GM12878 (cell line): ENCODE results near the gene SLC7A10. TPM values are rescaled to one million over a fixed set of nuclear protein-coding genes. Genes with fewer than 3 reads are reported as not detected.

Experiments used
- ATAC-seq: fragments of 200-7000 bp; cut with Tn5 transposase; 3 replicates; pipeline ENCODE4 v1.9.1; 2020; ENCODE audit warnings: mild to moderate bottlenecking, moderate library complexity
- BruUV-seq: library from RNA; stranded (reverse); fragments of 400-500 nt; replicated peaks from 2 replicates; lab custom pipeline; 2021; lab: Mats Ljungman, UMichigan
- CTCF ChIA-PET: fragments of 300-600 bp; sonication (Branson Sonifier 250); formaldehyde crosslinking; extraction: SDS; loops from one replicate; lab custom pipeline; 2021; ENCODE audit warnings: inconsistent platforms; lab: Yijun Ruan, JAX
- POLR2A ChIA-PET: fragments of 350-600 bp; formaldehyde crosslinking; extraction: SDS; loops from one replicate; lab custom pipeline; 2021; ENCODE audit warnings: inconsistent platforms; lab: Charles Lee
- RAD21 ChIA-PET: fragments of 300-600 bp; sonication (Branson Sonifier 250); formaldehyde crosslinking; loops from one replicate; lab custom pipeline; 2023; ENCODE audit warnings: antibody characterized with exemption; ENCODE audit not compliant: unreplicated experiment; lab: Charles Lee
- SMC1A ChIA-PET: fragments of 300-600 bp; sonication (Branson Sonifier 250); formaldehyde crosslinking; loops from one replicate; lab custom pipeline; 2023; ENCODE audit not compliant: unreplicated experiment, uncharacterized antibody; lab: Charles Lee
- DNase-seq: peaks from one replicate; pipeline ENCODE4 v3.0.0-alpha.2; 2011; ENCODE audit warnings: low read depth, low spot score
- FAIRE-seq: peaks from 3 replicates; lab custom pipeline; 2011; peaks lifted over from hg19 to GRCh38; lab: Jason Lieb, UNC
- H2AFZ ChIP-seq: 2 replicates; pipeline ENCODE4 v1.6.0; 2011; ENCODE audit warnings: low read depth, low read length, control low read depth; ENCODE audit not compliant: control insufficient read depth
- H3K27ac ChIP-seq: 2 replicates; pipeline ENCODE4 v1.5.1; 2011; ENCODE audit warnings: control low read depth; ENCODE audit not compliant: control insufficient read depth, insufficient read depth
- H3K27me3 ChIP-seq, 2 experiments: replicated peaks in 1 of 2; 2 replicates each; pipeline versions ENCODE4 v1.6.0 to v1.6.1; 2011; ENCODE audit warnings: low read length in 1 of 2; ENCODE audit not compliant: control insufficient read depth in 2 of 2, insufficient read depth in 2 of 2
- H3K36me3 ChIP-seq, 2 experiments: 2 replicates each; pipeline ENCODE4 v1.5.1; 2011; ENCODE audit warnings: low read length in 1 of 2; ENCODE audit not compliant: control insufficient read depth in 2 of 2, insufficient read depth in 2 of 2
- H3K4me1 ChIP-seq: 2 replicates; pipeline ENCODE4 v1.6.1; 2011; ENCODE audit warnings: mild to moderate bottlenecking, low read length, moderate library complexity, mixed read lengths; ENCODE audit not compliant: control insufficient read depth, insufficient read depth
- H3K4me2 ChIP-seq: 2 replicates; pipeline ENCODE4 v1.6.0; 2011; ENCODE audit warnings: control low read depth; ENCODE audit not compliant: control insufficient read depth, insufficient read depth
- H3K4me3 ChIP-seq: fragments of 200-600 bp; sonication (generic); 2 replicates; pipeline ENCODE4 v1.5.1; 2016
- H3K79me2 ChIP-seq: 2 replicates; pipeline ENCODE4 v1.6.0; 2011; ENCODE audit warnings: low read length; ENCODE audit not compliant: control insufficient read depth, insufficient read depth
- H3K9ac ChIP-seq: 2 replicates; pipeline ENCODE4 v1.8.0; 2011; ENCODE audit warnings: low read length, control low read depth, mixed read lengths; ENCODE audit not compliant: control insufficient read depth, insufficient read depth
- H3K9me3 ChIP-seq: replicated peaks from 3 replicates; pipeline ENCODE4 v1.5.1; 2011; ENCODE audit warnings: mild to moderate bottlenecking, low read length; ENCODE audit not compliant: control insufficient read depth, insufficient read depth
- H4K20me1 ChIP-seq: 2 replicates; pipeline ENCODE4 v1.6.0; 2011; ENCODE audit not compliant: control insufficient read depth, insufficient read depth
- IKZF2 ChIP-seq, 2 experiments: fragments of 450-650 bp; IDR thresholded peaks; 2 replicates each; pipeline ENCODE4 v1.6.1; 2017; ENCODE audit warnings: mild to moderate bottlenecking in 2 of 2, moderate library complexity in 2 of 2
- NBN ChIP-seq: fragments of 450-650 bp; IDR thresholded peaks from 2 replicates; pipeline ENCODE4 v1.6.1; 2016
- POLR2AphosphoS2 ChIP-seq: IDR thresholded peaks from 2 replicates; pipeline ENCODE4 v1.6.1; 2011; ENCODE audit warnings: low read depth, mild to moderate bottlenecking, low read length, improper control_type of control experiment, moderate library complexity
- STAT3 ChIP-seq: IDR thresholded peaks from 2 replicates; pipeline ENCODE4 v1.6.1; 2011; ENCODE audit warnings: low read depth, low read length, improper control_type of control experiment
- TAF1 ChIP-seq: IDR thresholded peaks from 2 replicates; pipeline ENCODE4 v1.6.1; 2011; ENCODE audit warnings: mild to moderate bottlenecking, low read depth, low read length, borderline replicate concordance
- ZBED1 ChIP-seq: IDR thresholded peaks from 2 replicates; pipeline ENCODE4 v1.6.1; 2016; ENCODE audit warnings: borderline replicate concordance
- WGBS: methylation state at CpG from one replicate; pipeline ENCODE4 v1.1.6; 2016; ENCODE audit warnings: low lambda C conversion rate; ENCODE audit not compliant: insufficient replicate concordance, insufficient coverage; ENCODE audit errors: missing lambda C conversion rate; 5-methylcytosine and 5-hydroxymethylcytosine counted together
- in situ Hi-C: fragments of 300-500 bp; cut with MboI; formaldehyde crosslinking; loops from 9 replicates; pipeline ENCODE4 v1.14.3; 2018; ENCODE audit warnings: mixed read lengths
- intact Hi-C: fragments of 100-400 bp; cut with micrococcal nuclease; formaldehyde crosslinking; loops from one replicate; pipeline ENCODE4 v1.14.2; 2022; ENCODE audit not compliant: unreplicated experiment
- polyA plus RNA-seq, 11 experiments: library from polyadenylated mRNA; depleted of rRNA in 4 of 11; unstranded in 6 of 11; stranded (reverse) in 5 of 11; fragments of >200 nt; fragmentation: Nextera tagmentation in 4 of 11; fragmentation: Illumina TruSeq in 1 of 11; extraction: Ambion mirVana in 4 of 11; extraction: Trizol in 1 of 11; gene quantifications; 1 replicate in 1 of 11; 2 replicates in 10 of 11; pipeline versions ENCODE4 v1.2.1 to v1.2.3, GENCODE V29; 2011 to 2016; ENCODE audit warnings: inconsistent platforms in 2 of 11, missing spikeins in 2 of 11, low read depth in 1 of 11
- total RNA-seq, 4 experiments: library from RNA; depleted of rRNA in 3 of 4; stranded (reverse); fragments of >200 nt in 3 of 4; fragmentation: Illumina TruSeq in 1 of 4; extraction: Trizol in 1 of 4; gene quantifications; 2 replicates each; pipeline versions ENCODE4 v1.2.1 to v1.2.3, GENCODE V29; 2013 to 2021
- TF ChIP-seq, protein P1 (sequence below): fragments of 450-650 bp; formaldehyde crosslinking; IDR thresholded peaks from 2 replicates; pipeline ENCODE4 v1.5.0; 2022; ENCODE audit warnings: mild to moderate bottlenecking, missing genetic modification characterization
- TF ChIP-seq, protein P2 (sequence below): fragments of 450-650 bp; IDR thresholded peaks from 2 replicates; pipeline ENCODE4 v1.6.1; 2016; ENCODE audit warnings: mild to moderate bottlenecking
- TF ChIP-seq, protein P3 (sequence below): IDR thresholded peaks from 2 replicates; pipeline ENCODE4 v1.6.1; 2012; ENCODE audit warnings: improper control_type of control experiment, low read depth, low read length; ENCODE audit not compliant: insufficient replicate concordance
- TF ChIP-seq, protein P4 (sequence below): fragments of 450-650 bp; IDR thresholded peaks from 2 replicates; pipeline ENCODE4 v1.6.1; 2017; ENCODE audit warnings: mild to moderate bottlenecking

SLC7A10 gene
- total and polyA plus RNA-seq, 10 of the 15 experiments (the other 5 are each of a cell fraction or from before 2014, with no cell fraction given) = not detected

DNA sequence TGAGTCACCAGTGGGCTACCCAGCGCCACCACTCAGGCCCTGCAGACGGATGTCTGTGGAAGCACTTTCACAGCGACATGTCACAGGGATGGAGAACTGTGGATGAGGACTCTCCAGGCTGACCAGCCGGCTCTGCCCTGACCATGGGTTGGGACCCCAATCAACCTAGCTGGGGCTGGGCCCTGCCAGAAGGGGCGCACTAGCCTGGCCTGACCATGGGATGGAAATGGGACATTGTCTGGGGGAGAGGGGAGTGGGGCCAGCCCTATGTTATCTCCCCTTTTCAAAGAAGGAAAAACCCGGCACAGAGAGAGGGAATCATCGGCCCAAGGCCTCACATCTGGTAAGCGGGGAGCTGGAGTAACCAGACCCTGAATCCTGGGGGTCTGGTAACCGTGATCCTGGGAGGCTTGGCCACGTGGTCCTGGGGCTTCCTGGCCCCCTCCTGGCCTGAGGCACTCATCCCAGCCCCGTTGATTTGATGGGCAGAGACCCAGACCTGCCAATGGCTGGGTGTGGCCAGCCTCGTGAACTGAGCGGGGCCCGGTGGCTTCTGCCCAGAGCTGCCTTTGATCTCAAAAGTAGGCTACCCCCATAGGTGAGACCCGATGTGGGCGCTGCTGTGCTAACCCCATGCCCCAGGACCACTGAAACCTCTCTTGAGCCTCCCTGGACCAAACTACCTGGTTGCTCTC, 11.2 kb upstream of the SLC7A10 start:
- DNase-seq (no peak), FAIRE-seq (no peak), ATAC-seq (no peak)
- BruUV-seq = no TSS peak
- peaks cover 11% of the 10 kb centered on the region for H3K4me1 ChIP-seq
- H3K36me3 ChIP-seq = no peaks in the 10 kb centered on the region
- H3K27ac ChIP-seq = no peak overlapping the region
- peaks cover 0 to 3% of the 10 kb centered on the region in 2 experiments; a peak in 1 of 4 replicates for H3K27me3 ChIP-seq
- no peak overlapping the region for H3K4me3 ChIP-seq
- no peaks in the 10 kb centered on the region for H3K9me3 ChIP-seq
- H3K4me2 ChIP-seq = no peak overlapping the region
- H3K9ac ChIP-seq = no peak overlapping the region
- H3K79me2 ChIP-seq = no peaks in the 10 kb centered on the region
- 85% methylated on average over 16 of the region's 16 CpGs for WGBS
- ChIA-PET POLR2A (no interaction called here), SMC1A (interaction anchor here (0.6 to 1.8 kb wide), 6 partner anchors 39 to 172 kb away, joined by 3 to 8 read pairs (median 3); no protein-coding TSS in a partner anchor), CTCF (interaction anchor here (0.6 to 5.2 kb wide), 11 partner anchors 22 to 180 kb away, joined by 3 to 46 read pairs (median 3); no protein-coding TSS in a partner anchor), RAD21 (interaction anchor here (2.0 kb wide), 1 partner anchor 170 kb away, joined by 8 read pairs; no protein-coding TSS in a partner anchor)
- H2AFZ ChIP-seq = no peak overlapping the region
- intact Hi-C loops = loop anchor here (5.0 kb wide), 1 partner anchor 535 kb away; no protein-coding TSS in a partner anchor
- in situ Hi-C loops = loop anchor here (5.0 to 25.0 kb wide), 3 partner anchors 95 to 525 kb away; no protein-coding TSS in a partner anchor
- H4K20me1 ChIP-seq = no peaks in the 10 kb centered on the region
- TF ChIP-seq, protein P1, sequence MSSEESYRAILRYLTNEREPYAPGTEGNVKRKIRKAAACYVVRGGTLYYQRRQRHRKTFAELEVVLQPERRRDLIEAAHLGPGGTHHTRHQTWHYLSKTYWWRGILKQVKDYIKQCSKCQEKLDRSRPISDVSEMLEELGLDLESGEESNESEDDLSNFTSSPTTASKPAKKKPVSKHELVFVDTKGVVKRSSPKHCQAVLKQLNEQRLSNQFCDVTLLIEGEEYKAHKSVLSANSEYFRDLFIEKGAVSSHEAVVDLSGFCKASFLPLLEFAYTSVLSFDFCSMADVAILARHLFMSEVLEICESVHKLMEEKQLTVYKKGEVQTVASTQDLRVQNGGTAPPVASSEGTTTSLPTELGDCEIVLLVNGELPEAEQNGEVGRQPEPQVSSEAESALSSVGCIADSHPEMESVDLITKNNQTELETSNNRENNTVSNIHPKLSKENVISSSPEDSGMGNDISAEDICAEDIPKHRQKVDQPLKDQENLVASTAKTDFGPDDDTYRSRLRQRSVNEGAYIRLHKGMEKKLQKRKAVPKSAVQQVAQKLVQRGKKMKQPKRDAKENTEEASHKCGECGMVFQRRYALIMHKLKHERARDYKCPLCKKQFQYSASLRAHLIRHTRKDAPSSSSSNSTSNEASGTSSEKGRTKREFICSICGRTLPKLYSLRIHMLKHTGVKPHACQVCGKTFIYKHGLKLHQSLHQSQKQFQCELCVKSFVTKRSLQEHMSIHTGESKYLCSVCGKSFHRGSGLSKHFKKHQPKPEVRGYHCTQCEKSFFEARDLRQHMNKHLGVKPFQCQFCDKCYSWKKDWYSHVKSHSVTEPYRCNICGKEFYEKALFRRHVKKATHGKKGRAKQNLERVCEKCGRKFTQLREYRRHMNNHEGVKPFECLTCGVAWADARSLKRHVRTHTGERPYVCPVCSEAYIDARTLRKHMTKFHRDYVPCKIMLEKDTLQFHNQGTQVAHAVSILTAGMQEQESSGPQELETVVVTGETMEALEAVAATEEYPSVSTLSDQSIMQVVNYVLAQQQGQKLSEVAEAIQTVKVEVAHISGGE (CRISPR knock-in tag) = no peak
- no peak for TF ChIP-seq STAT3
- TF ChIP-seq, protein P2, sequence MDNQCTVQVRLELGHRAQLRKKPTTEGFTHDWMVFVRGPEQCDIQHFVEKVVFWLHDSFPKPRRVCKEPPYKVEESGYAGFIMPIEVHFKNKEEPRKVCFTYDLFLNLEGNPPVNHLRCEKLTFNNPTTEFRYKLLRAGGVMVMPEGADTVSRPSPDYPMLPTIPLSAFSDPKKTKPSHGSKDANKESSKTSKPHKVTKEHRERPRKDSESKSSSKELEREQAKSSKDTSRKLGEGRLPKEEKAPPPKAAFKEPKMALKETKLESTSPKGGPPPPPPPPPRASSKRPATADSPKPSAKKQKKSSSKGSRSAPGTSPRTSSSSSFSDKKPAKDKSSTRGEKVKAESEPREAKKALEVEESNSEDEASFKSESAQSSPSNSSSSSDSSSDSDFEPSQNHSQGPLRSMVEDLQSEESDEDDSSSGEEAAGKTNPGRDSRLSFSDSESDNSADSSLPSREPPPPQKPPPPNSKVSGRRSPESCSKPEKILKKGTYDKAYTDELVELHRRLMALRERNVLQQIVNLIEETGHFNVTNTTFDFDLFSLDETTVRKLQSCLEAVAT = no peak
- TF ChIP-seq NBN = no peak
- TF ChIP-seq, protein P3, sequence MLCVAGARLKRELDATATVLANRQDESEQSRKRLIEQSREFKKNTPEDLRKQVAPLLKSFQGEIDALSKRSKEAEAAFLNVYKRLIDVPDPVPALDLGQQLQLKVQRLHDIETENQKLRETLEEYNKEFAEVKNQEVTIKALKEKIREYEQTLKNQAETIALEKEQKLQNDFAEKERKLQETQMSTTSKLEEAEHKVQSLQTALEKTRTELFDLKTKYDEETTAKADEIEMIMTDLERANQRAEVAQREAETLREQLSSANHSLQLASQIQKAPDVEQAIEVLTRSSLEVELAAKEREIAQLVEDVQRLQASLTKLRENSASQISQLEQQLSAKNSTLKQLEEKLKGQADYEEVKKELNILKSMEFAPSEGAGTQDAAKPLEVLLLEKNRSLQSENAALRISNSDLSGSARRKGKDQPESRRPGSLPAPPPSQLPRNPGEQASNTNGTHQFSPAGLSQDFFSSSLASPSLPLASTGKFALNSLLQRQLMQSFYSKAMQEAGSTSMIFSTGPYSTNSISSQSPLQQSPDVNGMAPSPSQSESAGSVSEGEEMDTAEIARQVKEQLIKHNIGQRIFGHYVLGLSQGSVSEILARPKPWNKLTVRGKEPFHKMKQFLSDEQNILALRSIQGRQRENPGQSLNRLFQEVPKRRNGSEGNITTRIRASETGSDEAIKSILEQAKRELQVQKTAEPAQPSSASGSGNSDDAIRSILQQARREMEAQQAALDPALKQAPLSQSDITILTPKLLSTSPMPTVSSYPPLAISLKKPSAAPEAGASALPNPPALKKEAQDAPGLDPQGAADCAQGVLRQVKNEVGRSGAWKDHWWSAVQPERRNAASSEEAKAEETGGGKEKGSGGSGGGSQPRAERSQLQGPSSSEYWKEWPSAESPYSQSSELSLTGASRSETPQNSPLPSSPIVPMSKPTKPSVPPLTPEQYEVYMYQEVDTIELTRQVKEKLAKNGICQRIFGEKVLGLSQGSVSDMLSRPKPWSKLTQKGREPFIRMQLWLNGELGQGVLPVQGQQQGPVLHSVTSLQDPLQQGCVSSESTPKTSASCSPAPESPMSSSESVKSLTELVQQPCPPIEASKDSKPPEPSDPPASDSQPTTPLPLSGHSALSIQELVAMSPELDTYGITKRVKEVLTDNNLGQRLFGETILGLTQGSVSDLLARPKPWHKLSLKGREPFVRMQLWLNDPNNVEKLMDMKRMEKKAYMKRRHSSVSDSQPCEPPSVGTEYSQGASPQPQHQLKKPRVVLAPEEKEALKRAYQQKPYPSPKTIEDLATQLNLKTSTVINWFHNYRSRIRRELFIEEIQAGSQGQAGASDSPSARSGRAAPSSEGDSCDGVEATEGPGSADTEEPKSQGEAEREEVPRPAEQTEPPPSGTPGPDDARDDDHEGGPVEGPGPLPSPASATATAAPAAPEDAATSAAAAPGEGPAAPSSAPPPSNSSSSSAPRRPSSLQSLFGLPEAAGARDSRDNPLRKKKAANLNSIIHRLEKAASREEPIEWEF = no peak
- TF ChIP-seq IKZF2 (IDR thresholded peaks at IDR 0.05) = no peak
- TF ChIP-seq POLR2AphosphoS2 = no peak
- no peak for TF ChIP-seq ZBED1
- TF ChIP-seq TAF1 = no peak
- TF ChIP-seq, protein P4, sequence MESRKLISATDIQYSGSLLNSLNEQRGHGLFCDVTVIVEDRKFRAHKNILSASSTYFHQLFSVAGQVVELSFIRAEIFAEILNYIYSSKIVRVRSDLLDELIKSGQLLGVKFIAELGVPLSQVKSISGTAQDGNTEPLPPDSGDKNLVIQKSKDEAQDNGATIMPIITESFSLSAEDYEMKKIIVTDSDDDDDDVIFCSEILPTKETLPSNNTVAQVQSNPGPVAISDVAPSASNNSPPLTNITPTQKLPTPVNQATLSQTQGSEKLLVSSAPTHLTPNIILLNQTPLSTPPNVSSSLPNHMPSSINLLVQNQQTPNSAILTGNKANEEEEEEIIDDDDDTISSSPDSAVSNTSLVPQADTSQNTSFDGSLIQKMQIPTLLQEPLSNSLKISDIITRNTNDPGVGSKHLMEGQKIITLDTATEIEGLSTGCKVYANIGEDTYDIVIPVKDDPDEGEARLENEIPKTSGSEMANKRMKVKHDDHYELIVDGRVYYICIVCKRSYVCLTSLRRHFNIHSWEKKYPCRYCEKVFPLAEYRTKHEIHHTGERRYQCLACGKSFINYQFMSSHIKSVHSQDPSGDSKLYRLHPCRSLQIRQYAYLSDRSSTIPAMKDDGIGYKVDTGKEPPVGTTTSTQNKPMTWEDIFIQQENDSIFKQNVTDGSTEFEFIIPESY = no peak
